K562 (cell line): ENCODE results near the gene GZMM. TPM values are rescaled to one million over a fixed set of nuclear protein-coding genes. Genes with fewer than 3 reads are reported as not detected.
A peak's percentile ranks its signal among the peaks of the same experiment; 100 is the strongest.

ENCODE experiments used
- AFF4 ChIP-seq: sonication (generic); formaldehyde crosslinking; IDR thresholded peaks from 2 replicates; pipeline ENCODE4 v1.8.0; 2023; ENCODE audit warnings: mild to moderate bottlenecking, missing genetic modification reagents
- ARID2 ChIP-seq: fragments of 450-650 bp; IDR thresholded peaks from 2 replicates; pipeline ENCODE4 v1.6.1; 2017; ENCODE audit warnings: antibody characterized with exemption, mild to moderate bottlenecking
- CBX1 ChIP-seq: sonication (generic); IDR thresholded peaks from 2 replicates; pipeline ENCODE4 v1.6.1; 2016; ENCODE audit warnings: antibody characterized with exemption, low read depth, mild to moderate bottlenecking
- CHD7 ChIP-seq: fragments of 200-600 bp; sonication (generic); IDR thresholded peaks from one replicate; pipeline ENCODE4 v1.6.1; 2012; ENCODE audit warnings: mild to moderate bottlenecking, low read depth, low read length, inconsistent platforms
- HDAC2 ChIP-seq: fragments of 450-650 bp; IDR thresholded peaks from 2 replicates; pipeline ENCODE4 v1.6.1; 2016; ENCODE audit warnings: mild to moderate bottlenecking
- POLR2A ChIP-seq: fragments of 450-650 bp; conservative IDR thresholded peaks from 2 replicates; pipeline ENCODE4 v1.6.1; 2016
- RFX5 ChIP-seq: IDR thresholded peaks from 2 replicates; pipeline ENCODE4 v1.6.1; 2011; ENCODE audit warnings: low read depth, mild to moderate bottlenecking, improper control_type of control experiment, low read length
- SFPQ ChIP-seq: fragments of 200-400 bp; formaldehyde crosslinking; IDR thresholded peaks from 2 replicates; pipeline ENCODE4 v1.6.1; 2017; ENCODE audit warnings: mild to moderate bottlenecking, low read depth, low read length, moderate library complexity
- ZFX ChIP-seq: sonication (generic); formaldehyde crosslinking; IDR thresholded peaks from 2 replicates; pipeline ENCODE4 v1.8.0; 2022; ENCODE audit warnings: mild to moderate bottlenecking, missing genetic modification reagents, moderate library complexity
- ZNF146 ChIP-seq: IDR thresholded peaks from one replicate; pipeline ENCODE4 v1.6.1; 2018; ENCODE audit warnings: missing compliant biosample characterization; ENCODE audit not compliant: unreplicated experiment
- ZNF175 ChIP-seq: fragments of 200-800 bp; sonication (Bioruptor generic); IDR thresholded peaks from 2 replicates; pipeline ENCODE4 v1.6.1; 2016; ENCODE audit warnings: low read depth, mild to moderate bottlenecking, missing genetic modification characterization, missing compliant biosample characterization
- ZNF583 ChIP-seq: fragments of 250-450 bp; sonication (Bioruptor Pico); IDR thresholded peaks from 2 replicates; pipeline ENCODE4 v1.4.0; 2020
- polyA plus RNA-seq, 8 experiments: library from polyadenylated mRNA; depleted of rRNA in 4 of 8; stranded (reverse) in 5 of 8; unstranded in 3 of 8; fragments of >200 nt; fragmentation: Nextera tagmentation in 2 of 8; fragmentation: Illumina TruSeq in 1 of 8; extraction: Ambion mirVana in 2 of 8; extraction: Trizol in 1 of 8; gene quantifications; 2 replicates each; pipeline versions ENCODE4 v1.2.1 to v1.2.3, GENCODE V29; 2011 to 2014; ENCODE audit warnings: inconsistent platforms in 1 of 8, missing spikeins in 1 of 8
- total RNA-seq, 7 experiments: library from RNA; depleted of rRNA in 6 of 7; stranded (reverse); fragments of >200 nt in 6 of 7; fragmentation: Illumina TruSeq in 2 of 7; extraction: Trizol in 2 of 7; gene quantifications; 2 replicates each; pipeline versions ENCODE4 v1.2.1 to v1.2.3, GENCODE V29; 2011 to 2021; ENCODE audit warnings: low replicate concordance in 1 of 7

The GZMM gene
- total and polyA plus RNA-seq, 9 of the 15 experiments (the other 6 are each of a cell fraction or from before 2014, with no cell fraction given), result 0.08 to 2.6 (median 0.70) TPM; not detected in 2

- no peak for TF ChIP-seq CHD7
- TF ChIP-seq HDAC2, result 0 out of 2 replicates have a peak, but pooled peaks have one; percentile 1
- peak; percentile 65; the same call in 1 of the 2 replicates for TF ChIP-seq AFF4 (CRISPR knock-in tag)
- no peak for TF ChIP-seq SFPQ
- TF ChIP-seq ZNF146, result no peak
- TF ChIP-seq POLR2A, result peak; percentile 37; the same call in 1 of the 2 replicates
- TF ChIP-seq CBX1, result no peak
- no peak for TF ChIP-seq ZNF583 (CRISPR knock-in tag)
- no peak for TF ChIP-seq RFX5
- peak; percentile 33; the same call in 1 of the 2 replicates for TF ChIP-seq ZFX (CRISPR knock-in tag)
- 0 out of 2 replicates have a peak, but pooled peaks have one; percentile 16 for TF ChIP-seq ZNF175
- TF ChIP-seq ARID2, result no peak
These were observed 27.7 kb downstream of the GZMM start (continued) for GRCh38 chr19:571566-571974.
